SK-N-SH (cell line): ENCODE results near the gene TRDN. TPM values are rescaled to one million over a fixed set of nuclear protein-coding genes. Genes with fewer than 3 reads are reported as not detected.

Source experiments
- CTCF ChIA-PET: fragments of 300-600, 350-600 bp; formaldehyde crosslinking; extraction: SDS; loops from one replicate; lab custom pipeline; 2021; lab: Yijun Ruan, JAX
- POLR2A ChIA-PET: fragments of 350-600 bp; sonication (Branson Sonifier 250); formaldehyde crosslinking; extraction: SDS; loops from one replicate; lab custom pipeline; 2020; ENCODE audit warnings: antibody characterized with exemption, inconsistent platforms; lab: Yijun Ruan, JAX
- DNase-seq: peaks from one replicate; pipeline ENCODE4 v3.0.0; 2012
- H2AFZ ChIP-seq: fragments of 200-600 bp; sonication (generic); 2 replicates; pipeline ENCODE4 v1.8.1; 2016; ENCODE audit warnings: antibody characterized with exemption, mild to moderate bottlenecking, low read depth
- H3F3A ChIP-seq: fragments of 200-600 bp; sonication (generic); replicated peaks from 2 replicates; pipeline ENCODE3; 2016; ENCODE audit warnings: antibody characterized with exemption, mild to moderate bottlenecking; ENCODE audit not compliant: insufficient read depth
- H3K27ac ChIP-seq, 2 experiments: fragments of 200-500 bp in 1 of 2; fragments of 200-600 bp in 1 of 2; sonication (Bioruptor generic) in 1 of 2; sonication (generic), shearing (Covaris generic) in 1 of 2; 2 replicates each; pipeline versions ENCODE4 v1.5.1 to v1.6.1; 2014 to 2016; ENCODE audit warnings: low read depth in 2 of 2, inconsistent platforms in 1 of 2, low read length in 1 of 2, mild to moderate bottlenecking in 1 of 2, mixed read lengths in 1 of 2
- H3K27me3 ChIP-seq: fragments of 200-600 bp; sonication (generic), shearing (Covaris generic); 2 replicates; pipeline ENCODE4 v1.6.1; 2016; ENCODE audit warnings: mixed run types; ENCODE audit not compliant: insufficient read depth
- H3K36me3 ChIP-seq, 2 experiments: fragments of 200-500 bp in 1 of 2; fragments of 200-600 bp in 1 of 2; sonication (Bioruptor generic) in 1 of 2; sonication (generic) in 1 of 2; replicated peaks in 1 of 2; 2 replicates each; pipeline versions ENCODE3 to v1.5.1; 2014 to 2016; ENCODE audit warnings: low read length in 1 of 2, mild to moderate bottlenecking in 1 of 2; ENCODE audit not compliant: insufficient read depth in 2 of 2, control insufficient read depth in 1 of 2
- H3K4me1 ChIP-seq, 2 experiments: fragments of 200-500 bp in 1 of 2; fragments of 200-600 bp in 1 of 2; sonication (Bioruptor generic) in 1 of 2; sonication (generic), shearing (Covaris generic) in 1 of 2; 2 replicates each; pipeline versions ENCODE4 v1.5.1 to v1.6.1; 2014 to 2016; ENCODE audit warnings: low read depth in 1 of 2, low read length in 1 of 2, mixed run types in 1 of 2; ENCODE audit not compliant: insufficient read depth in 2 of 2, control insufficient read depth in 1 of 2
- H3K4me2 ChIP-seq: fragments of 200-600 bp; sonication (generic), shearing (Covaris generic); 2 replicates; pipeline ENCODE4 v1.6.1; 2017; ENCODE audit warnings: mixed run types
- H3K4me3 ChIP-seq, 2 experiments: fragments of 200-500 bp in 1 of 2; fragments of 200-600 bp in 1 of 2; sonication (Bioruptor generic) in 1 of 2; sonication (generic), shearing (Covaris generic) in 1 of 2; 2 replicates each; pipeline versions ENCODE4 v1.5.1 to v1.8.1; 2014 to 2016; ENCODE audit warnings: low read depth in 2 of 2, inconsistent platforms in 1 of 2, low read length in 1 of 2, mild to moderate bottlenecking in 1 of 2, mixed read lengths in 1 of 2, moderate library complexity in 1 of 2
- H3K79me2 ChIP-seq: fragments of 200-600 bp; sonication (generic); 2 replicates; pipeline ENCODE4 v1.8.1; 2017; ENCODE audit warnings: mild to moderate bottlenecking; ENCODE audit not compliant: insufficient read depth
- H3K9ac ChIP-seq: fragments of 200-600 bp; sonication (generic); 2 replicates; pipeline ENCODE4 v1.6.1; 2017; ENCODE audit warnings: mixed run types
- H3K9me2 ChIP-seq: fragments of 200-600 bp; sonication (generic); 2 replicates; pipeline ENCODE4 v1.6.1; 2017; ENCODE audit warnings: mixed run types
- H3K9me3 ChIP-seq: fragments of 200-600 bp; sonication (generic); 2 replicates; pipeline ENCODE4 v1.6.1; 2017; ENCODE audit warnings: mixed run types, mild to moderate bottlenecking, moderate library complexity
- H4K20me1 ChIP-seq: fragments of 200-600 bp; sonication (generic); 2 replicates; pipeline ENCODE4 v1.6.1; 2017; ENCODE audit warnings: mild to moderate bottlenecking, mixed run types; ENCODE audit not compliant: insufficient read depth
- CHD2 ChIP-seq: fragments of 150-350 bp; IDR thresholded peaks from 2 replicates; pipeline ENCODE4 v1.6.1; 2018; ENCODE audit warnings: low read length; ENCODE audit not compliant: partially characterized antibody
- FOSL2 ChIP-seq: IDR thresholded peaks from 2 replicates; pipeline ENCODE4 v1.4.0; 2012; ENCODE audit warnings: low read depth, mild to moderate bottlenecking, moderate library complexity, borderline replicate concordance
- JUND ChIP-seq: IDR thresholded peaks from 2 replicates; pipeline ENCODE4 v1.4.0; 2012
- MXI1 ChIP-seq: IDR thresholded peaks from 2 replicates; pipeline ENCODE4 v1.6.1; 2012; ENCODE audit warnings: mild to moderate bottlenecking, low read depth, low read length, improper control_type of control experiment
- RAD21 ChIP-seq: IDR thresholded peaks from 2 replicates; pipeline ENCODE4 v1.6.1; 2012; ENCODE audit warnings: mild to moderate bottlenecking, low read length
- RFX5 ChIP-seq: IDR thresholded peaks from 2 replicates; pipeline ENCODE4 v1.6.1; 2012; ENCODE audit warnings: mild to moderate bottlenecking, improper control_type of control experiment, low read length
- RXRA ChIP-seq: IDR thresholded peaks from 2 replicates; pipeline ENCODE4 v1.4.0; 2012; ENCODE audit warnings: low read depth, mild to moderate bottlenecking, borderline replicate concordance
- SIN3A ChIP-seq: IDR thresholded peaks from 2 replicates; pipeline ENCODE4 v1.6.1; 2012; ENCODE audit warnings: low read depth, mild to moderate bottlenecking, low read length, moderate library complexity, borderline replicate concordance
- TCF12 ChIP-seq: IDR thresholded peaks from 2 replicates; pipeline ENCODE4 v1.4.0; 2012
- TEAD4 ChIP-seq: IDR thresholded peaks from 2 replicates; pipeline ENCODE4 v1.4.0; 2012; ENCODE audit warnings: mild to moderate bottlenecking, borderline replicate concordance; ENCODE audit not compliant: insufficient read depth
- YY1 ChIP-seq: IDR thresholded peaks from 2 replicates; pipeline ENCODE4 v1.4.0; 2012; ENCODE audit warnings: low read depth, mild to moderate bottlenecking
- WGBS: methylation state at CpG from one replicate; pipeline ENCODE4 v1.1.6; 2017; ENCODE audit warnings: low lambda C conversion rate; 5-methylcytosine and 5-hydroxymethylcytosine counted together
- polyA plus RNA-seq, 3 experiments: library from polyadenylated mRNA; depleted of rRNA; stranded (reverse); fragments of >200 nt; gene quantifications; 2 replicates each; pipeline ENCODE4 v1.2.3, GENCODE V29; 2012
- TF ChIP-seq, protein P1 (sequence below): fragments of 150-350 bp; IDR thresholded peaks from 2 replicates; pipeline ENCODE4 v1.6.1; 2016; ENCODE audit warnings: mild to moderate bottlenecking, low read depth, low read length
- TF ChIP-seq, protein P2 (sequence below): fragments of 200-600 bp; sonication (generic); IDR thresholded peaks from 2 replicates; pipeline ENCODE4 v1.6.1; 2017; ENCODE audit warnings: antibody characterized with exemption, mild to moderate bottlenecking, moderate library complexity
- TF ChIP-seq, protein P3 (sequence below): IDR thresholded peaks from 2 replicates; pipeline ENCODE4 v1.4.0; 2012; ENCODE audit warnings: low read depth
- TF ChIP-seq, protein P4 (sequence below): IDR thresholded peaks from 2 replicates; pipeline ENCODE4; 2012

TRDN gene
- polyA plus RNA-seq, 1 of the 3 experiments (the other 2 are of a cell fraction), result not detected

DNA sequence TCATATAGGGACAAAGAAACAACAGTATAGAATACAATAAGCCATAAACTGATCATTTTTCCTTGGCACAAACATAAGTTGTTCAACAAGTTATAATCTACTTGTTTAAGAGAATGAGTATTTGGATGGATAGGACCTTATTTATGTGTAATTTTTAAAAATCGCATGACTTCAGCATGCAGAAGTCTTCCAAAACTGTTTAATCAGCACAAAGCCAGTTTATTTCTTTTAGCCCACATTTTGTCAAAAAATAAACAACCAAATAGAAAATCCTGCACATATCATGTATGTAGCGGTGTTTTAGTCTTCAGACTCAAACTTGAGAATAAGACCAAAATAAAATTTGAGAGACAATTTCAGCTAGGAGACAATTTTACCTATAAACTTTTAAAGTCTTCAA is 304.7 kb downstream of the TRDN start:
- CTCF ChIA-PET, result interaction anchor here (0.9 kb wide), 1 partner anchor 385 kb away, joined by 3 read pairs; no protein-coding TSS in a partner anchor
- H3K4me1 ChIP-seq, result peaks cover 0 to 5% of the 10 kb centered on the region in 2 experiments; a peak in 1 of 4 replicates
- no peaks in the 10 kb centered on the region for H3K27me3 ChIP-seq
- no peak overlapping the region for H3K9ac ChIP-seq
- H3K27ac ChIP-seq, result no peak overlapping the region
- 3% methylated on average over 2 of the region's 2 CpGs for WGBS
- no peaks in the 10 kb centered on the region for H3K79me2 ChIP-seq
- H3F3A ChIP-seq, result no peaks in the 10 kb centered on the region
- H3K9me2 ChIP-seq, result no peaks in the 10 kb centered on the region
- TF ChIP-seq, protein P1, sequence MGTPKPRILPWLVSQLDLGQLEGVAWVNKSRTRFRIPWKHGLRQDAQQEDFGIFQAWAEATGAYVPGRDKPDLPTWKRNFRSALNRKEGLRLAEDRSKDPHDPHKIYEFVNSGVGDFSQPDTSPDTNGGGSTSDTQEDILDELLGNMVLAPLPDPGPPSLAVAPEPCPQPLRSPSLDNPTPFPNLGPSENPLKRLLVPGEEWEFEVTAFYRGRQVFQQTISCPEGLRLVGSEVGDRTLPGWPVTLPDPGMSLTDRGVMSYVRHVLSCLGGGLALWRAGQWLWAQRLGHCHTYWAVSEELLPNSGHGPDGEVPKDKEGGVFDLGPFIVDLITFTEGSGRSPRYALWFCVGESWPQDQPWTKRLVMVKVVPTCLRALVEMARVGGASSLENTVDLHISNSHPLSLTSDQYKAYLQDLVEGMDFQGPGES, result no peak
- no peaks in the 10 kb centered on the region for H3K36me3 ChIP-seq
- no peak overlapping the region for H3K4me2 ChIP-seq
- no peaks in the 10 kb centered on the region for H3K9me3 ChIP-seq
- no peak overlapping the region for H2AFZ ChIP-seq
- H3K4me3 ChIP-seq, result no peak overlapping the region
- no peaks in the 10 kb centered on the region for H4K20me1 ChIP-seq
- POLR2A ChIA-PET, result no interaction called here
- no peak for DNase-seq

DNA sequence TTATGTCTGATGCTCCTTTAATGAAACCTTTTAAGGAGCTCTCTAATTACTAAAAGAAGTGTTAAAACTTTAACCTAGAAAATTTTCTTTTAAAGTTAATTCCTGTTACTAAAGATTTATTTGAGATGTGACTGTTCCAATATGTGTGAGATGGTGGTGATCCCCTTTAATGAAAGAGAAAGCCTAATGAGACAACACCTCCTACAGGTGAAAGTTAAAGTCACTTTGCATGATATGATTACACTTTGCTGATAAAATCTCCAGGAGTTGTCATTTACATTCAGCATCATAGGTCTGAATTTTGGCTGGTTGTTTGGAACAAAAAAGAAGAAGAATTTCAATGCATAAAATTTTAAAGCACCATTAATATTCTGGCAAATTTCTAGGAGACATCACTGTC is 307.4 kb downstream of the TRDN start:
- Histone ChIP-seq H4K20me1 (no peaks in the 10 kb centered on the region), H3K9ac (no peak overlapping the region), H3K36me3 (no peaks in the 10 kb centered on the region), H3K9me3 (no peaks in the 10 kb centered on the region), H3K4me1 (peaks cover 0 to 5% of the 10 kb centered on the region in 2 experiments; a peak in 1 of 4 replicates), H3K79me2 (no peaks in the 10 kb centered on the region), H3K9me2 (no peaks in the 10 kb centered on the region), H3F3A (no peaks in the 10 kb centered on the region), H3K27me3 (no peaks in the 10 kb centered on the region), H3K4me3 (no peak overlapping the region), H2AFZ (no peak overlapping the region), H3K27ac (no peak overlapping the region), H3K4me2 (no peak overlapping the region)
- ChIA-PET CTCF (interaction anchor here (0.6 to 1.5 kb wide), 2 partner anchors 382 to 460 kb away, joined by 3 to 4 read pairs; no protein-coding TSS in a partner anchor), POLR2A (no interaction called here)
- TF ChIP-seq, protein P2, sequence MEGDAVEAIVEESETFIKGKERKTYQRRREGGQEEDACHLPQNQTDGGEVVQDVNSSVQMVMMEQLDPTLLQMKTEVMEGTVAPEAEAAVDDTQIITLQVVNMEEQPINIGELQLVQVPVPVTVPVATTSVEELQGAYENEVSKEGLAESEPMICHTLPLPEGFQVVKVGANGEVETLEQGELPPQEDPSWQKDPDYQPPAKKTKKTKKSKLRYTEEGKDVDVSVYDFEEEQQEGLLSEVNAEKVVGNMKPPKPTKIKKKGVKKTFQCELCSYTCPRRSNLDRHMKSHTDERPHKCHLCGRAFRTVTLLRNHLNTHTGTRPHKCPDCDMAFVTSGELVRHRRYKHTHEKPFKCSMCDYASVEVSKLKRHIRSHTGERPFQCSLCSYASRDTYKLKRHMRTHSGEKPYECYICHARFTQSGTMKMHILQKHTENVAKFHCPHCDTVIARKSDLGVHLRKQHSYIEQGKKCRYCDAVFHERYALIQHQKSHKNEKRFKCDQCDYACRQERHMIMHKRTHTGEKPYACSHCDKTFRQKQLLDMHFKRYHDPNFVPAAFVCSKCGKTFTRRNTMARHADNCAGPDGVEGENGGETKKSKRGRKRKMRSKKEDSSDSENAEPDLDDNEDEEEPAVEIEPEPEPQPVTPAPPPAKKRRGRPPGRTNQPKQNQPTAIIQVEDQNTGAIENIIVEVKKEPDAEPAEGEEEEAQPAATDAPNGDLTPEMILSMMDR, result no peak
- TF ChIP-seq, protein P3, sequence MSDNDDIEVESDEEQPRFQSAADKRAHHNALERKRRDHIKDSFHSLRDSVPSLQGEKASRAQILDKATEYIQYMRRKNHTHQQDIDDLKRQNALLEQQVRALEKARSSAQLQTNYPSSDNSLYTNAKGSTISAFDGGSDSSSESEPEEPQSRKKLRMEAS, result no peak
- TF ChIP-seq, protein P4, sequence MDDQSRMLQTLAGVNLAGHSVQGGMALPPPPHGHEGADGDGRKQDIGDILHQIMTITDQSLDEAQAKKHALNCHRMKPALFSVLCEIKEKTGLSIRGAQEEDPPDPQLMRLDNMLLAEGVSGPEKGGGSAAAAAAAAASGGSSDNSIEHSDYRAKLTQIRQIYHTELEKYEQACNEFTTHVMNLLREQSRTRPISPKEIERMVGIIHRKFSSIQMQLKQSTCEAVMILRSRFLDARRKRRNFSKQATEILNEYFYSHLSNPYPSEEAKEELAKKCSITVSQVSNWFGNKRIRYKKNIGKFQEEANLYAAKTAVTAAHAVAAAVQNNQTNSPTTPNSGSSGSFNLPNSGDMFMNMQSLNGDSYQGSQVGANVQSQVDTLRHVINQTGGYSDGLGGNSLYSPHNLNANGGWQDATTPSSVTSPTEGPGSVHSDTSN, result no peak
- TF ChIP-seq CHD2 (no peak), SIN3A (no peak), TCF12 (no peak), YY1 (no peak), FOSL2 (no peak), RXRA (no peak), MXI1 (no peak), RFX5 (no peak), TEAD4 (no peak), JUND (no peak), RAD21 (no peak)
- no peak for DNase-seq
